ENCODE results near the gene CACNA2D1. TPM values are rescaled to one million over a fixed set of nuclear protein-coding genes. Genes with fewer than 3 reads are reported as not detected.

Gene CACNA2D1
- total and polyA plus RNA-seq, 7 experiments from 2014 or later, result not detected

DNA sequence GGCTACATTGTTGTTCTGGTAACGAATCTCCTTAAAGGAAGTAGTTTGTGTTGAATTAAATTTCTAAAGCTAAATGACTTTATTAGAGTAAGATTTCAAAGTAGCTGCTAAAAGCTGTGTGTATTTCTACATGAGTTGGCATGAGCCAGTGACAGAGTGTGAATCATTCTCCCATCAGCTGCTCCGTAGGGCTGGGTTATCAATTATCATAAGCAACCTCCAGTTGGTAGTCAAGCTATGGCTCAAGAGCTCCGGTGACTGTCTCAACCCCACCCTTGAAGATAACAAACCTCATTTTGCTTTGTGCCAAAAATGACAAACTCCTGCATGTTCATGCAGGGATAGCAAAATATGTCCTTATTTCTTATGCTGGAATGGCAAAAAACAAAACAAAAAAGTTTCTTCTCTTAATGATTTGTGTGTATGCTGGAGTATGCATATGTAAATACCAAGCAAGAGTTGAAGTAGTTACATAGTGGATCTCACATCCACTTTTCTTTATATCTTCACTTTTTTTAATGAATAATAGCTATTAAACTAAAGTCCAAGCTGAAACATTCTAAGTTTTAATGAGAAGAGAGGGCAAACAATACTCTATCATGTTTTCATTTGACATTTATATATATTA lies 249.4 kb downstream of the CACNA2D1 start:
- Histone ChIP-seq H3K27me3 (ENCODE audit: control insufficient read depth in 2 of 2, insufficient read depth in 2 of 2, low read length in 2 of 2) (no peaks in the 10 kb centered on the region), H3K36me3 (ENCODE audit: control insufficient read depth in 2 of 3, insufficient read depth in 3 of 3, low read length in 3 of 3) (no peaks in the 10 kb centered on the region), H3K4me3 (ENCODE audit: low read length) (no peak overlapping the region), H3K27ac (ENCODE audit: low read depth, low read length) (no peak overlapping the region), H3K4me1 (ENCODE audit: control insufficient read depth in 2 of 2, insufficient read depth in 2 of 2, low read length in 2 of 2) (no peaks in the 10 kb centered on the region), H3K9me3 (ENCODE audit: control insufficient read depth in 2 of 3, low read length in 3 of 3) (no peaks in the 10 kb centered on the region)
- no peak overlapping the region for H3K4me3 Mint-ChIP-seq
- DNase-seq (no peak), ATAC-seq (no peak)
- H3K36me3 Mint-ChIP-seq, result no peaks in the 10 kb centered on the region
- peaks cover 0 to 26% (median 0%) of the 10 kb centered on the region in 11 donors for H3K9me3 Mint-ChIP-seq
- ChIA-PET POLR2A (no interaction called here), CTCF (no interaction called here)
- intact Hi-C loops (cut with micrococcal nuclease), result no loop called here
- no peak overlapping the region for H3K27ac Mint-ChIP-seq
- H3K4me1 Mint-ChIP-seq, result no peaks in the 10 kb centered on the region
- no peaks in the 10 kb centered on the region for H3K27me3 Mint-ChIP-seq

DNA sequence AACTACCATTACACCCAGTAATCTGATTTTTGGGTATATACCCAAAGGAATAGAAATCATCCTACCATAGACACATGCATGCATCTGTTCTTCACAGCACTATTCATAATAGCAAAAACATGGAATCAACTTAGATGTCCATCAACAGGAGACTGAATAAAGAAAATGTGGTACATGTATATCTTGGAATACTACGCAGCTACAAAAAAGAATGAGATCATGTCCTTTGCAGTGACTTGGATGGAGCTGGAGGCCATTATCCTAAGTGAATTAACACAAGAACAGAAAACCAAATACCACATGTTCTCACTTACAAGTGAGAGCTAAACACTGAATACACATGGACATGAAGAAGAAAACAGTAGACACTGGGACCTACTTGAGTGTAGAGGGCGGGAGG lies 254.9 kb downstream of the CACNA2D1 start:
- ChIA-PET POLR2A (no interaction called here), CTCF (no interaction called here)
- H3K36me3 ChIP-seq (ENCODE audit: control insufficient read depth in 2 of 3, insufficient read depth in 3 of 3, low read length in 3 of 3), result no peaks in the 10 kb centered on the region
- H3K9me3 ChIP-seq (ENCODE audit: control insufficient read depth in 2 of 3, low read length in 3 of 3), result no peaks in the 10 kb centered on the region
- no peak overlapping the region for H3K4me3 ChIP-seq (ENCODE audit: low read length)
- no peak overlapping the region for H3K27ac ChIP-seq (ENCODE audit: low read depth, low read length)
- H3K27me3 ChIP-seq (ENCODE audit: control insufficient read depth in 2 of 2, insufficient read depth in 2 of 2, low read length in 2 of 2), result no peaks in the 10 kb centered on the region
- no peaks in the 10 kb centered on the region for H3K27me3 Mint-ChIP-seq
- ATAC-seq, result no peak
- H3K27ac Mint-ChIP-seq, result no peak overlapping the region
- no peak overlapping the region for H3K4me3 Mint-ChIP-seq
- intact Hi-C loops (cut with micrococcal nuclease), result no loop called here
- peaks cover 0 to 23% (median 0%) of the 10 kb centered on the region in 11 donors for H3K9me3 Mint-ChIP-seq
- H3K36me3 Mint-ChIP-seq, result no peaks in the 10 kb centered on the region
- no peaks in the 10 kb centered on the region for H3K4me1 Mint-ChIP-seq
- DNase-seq, result no peak
- H3K4me1 ChIP-seq (ENCODE audit: control insufficient read depth in 2 of 2, insufficient read depth in 2 of 2, low read length in 2 of 2), result no peaks in the 10 kb centered on the region

DNA sequence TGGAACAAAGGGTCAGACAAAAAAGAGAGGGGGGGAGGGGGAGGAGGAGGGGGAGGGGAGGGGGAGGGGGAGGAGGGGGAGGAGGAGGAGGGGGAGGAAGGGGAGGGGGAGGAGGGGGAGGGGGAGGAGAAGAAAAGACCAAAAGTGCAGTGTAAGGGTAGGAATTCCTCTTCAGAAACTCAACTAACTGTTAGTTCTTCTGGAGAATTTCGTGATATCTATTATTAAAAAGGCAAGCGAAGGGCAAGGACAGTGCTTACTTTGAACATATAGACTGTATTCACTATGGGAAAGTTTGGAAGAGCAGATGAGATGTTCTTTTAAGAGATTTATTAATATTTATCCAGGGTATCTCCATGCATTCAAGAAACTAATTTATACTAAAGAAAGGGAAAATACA lies 258.1 kb downstream of the CACNA2D1 start:
- no peaks in the 10 kb centered on the region for H3K4me1 ChIP-seq (ENCODE audit: control insufficient read depth in 2 of 2, insufficient read depth in 2 of 2, low read length in 2 of 2)
- ChIA-PET POLR2A (no interaction called here), CTCF (no interaction called here)
- H3K4me3 ChIP-seq (ENCODE audit: low read length), result no peak overlapping the region
- no peaks in the 10 kb centered on the region for H3K9me3 ChIP-seq (ENCODE audit: control insufficient read depth in 2 of 3, low read length in 3 of 3)
- intact Hi-C loops (cut with micrococcal nuclease), result no loop called here
- H3K4me3 Mint-ChIP-seq, result no peak overlapping the region
- ATAC-seq, result no peak
- H3K36me3 Mint-ChIP-seq, result no peaks in the 10 kb centered on the region
- no peak for DNase-seq
- H3K36me3 ChIP-seq (ENCODE audit: control insufficient read depth in 2 of 3, insufficient read depth in 3 of 3, low read length in 3 of 3), result no peaks in the 10 kb centered on the region
- H3K9me3 Mint-ChIP-seq, result peaks cover 0 to 16% (median 0%) of the 10 kb centered on the region in 11 donors
- no peak overlapping the region for H3K27ac ChIP-seq (ENCODE audit: low read depth, low read length)
- no peaks in the 10 kb centered on the region for H3K4me1 Mint-ChIP-seq
- H3K27me3 ChIP-seq (ENCODE audit: control insufficient read depth in 2 of 2, insufficient read depth in 2 of 2, low read length in 2 of 2), result no peaks in the 10 kb centered on the region
- H3K27ac Mint-ChIP-seq, result no peak overlapping the region
- no peaks in the 10 kb centered on the region for H3K27me3 Mint-ChIP-seq

DNA sequence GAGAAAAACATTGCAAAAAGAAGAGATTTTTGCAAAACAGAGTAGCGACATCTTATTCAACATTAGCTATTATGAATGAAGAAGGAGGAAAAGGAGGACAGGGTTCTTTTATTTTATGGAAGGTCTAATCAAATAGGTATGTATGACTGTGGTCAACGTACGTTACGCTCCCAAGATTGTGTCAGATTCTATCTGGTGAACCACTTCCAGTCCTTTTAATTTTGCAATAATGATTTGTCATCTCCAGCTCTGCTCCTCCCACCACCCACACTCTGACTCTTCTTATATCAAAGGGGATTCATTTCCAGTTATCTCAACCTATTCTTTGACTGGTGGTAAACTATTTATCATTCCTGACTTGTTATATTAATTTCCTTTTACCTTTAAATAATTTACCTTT lies 259.9 kb downstream of the CACNA2D1 start:
- no peak overlapping the region for H3K4me3 Mint-ChIP-seq
- ATAC-seq (no peak), DNase-seq (no peak)
- Histone ChIP-seq H3K4me3 (ENCODE audit: low read length) (no peak overlapping the region), H3K4me1 (ENCODE audit: control insufficient read depth in 2 of 2, insufficient read depth in 2 of 2, low read length in 2 of 2) (no peaks in the 10 kb centered on the region), H3K27me3 (ENCODE audit: control insufficient read depth in 2 of 2, insufficient read depth in 2 of 2, low read length in 2 of 2) (no peaks in the 10 kb centered on the region), H3K36me3 (ENCODE audit: control insufficient read depth in 2 of 3, insufficient read depth in 3 of 3, low read length in 3 of 3) (no peaks in the 10 kb centered on the region), H3K9me3 (ENCODE audit: control insufficient read depth in 2 of 3, low read length in 3 of 3) (no peaks in the 10 kb centered on the region), H3K27ac (ENCODE audit: low read depth, low read length) (no peak overlapping the region)
- no peaks in the 10 kb centered on the region for H3K4me1 Mint-ChIP-seq
- intact Hi-C loops (cut with micrococcal nuclease), result no loop called here
- no peak overlapping the region for H3K27ac Mint-ChIP-seq
- no peaks in the 10 kb centered on the region for H3K27me3 Mint-ChIP-seq
- no peaks in the 10 kb centered on the region for H3K36me3 Mint-ChIP-seq
- CTCF ChIA-PET, result no interaction called here
- POLR2A ChIA-PET, result no interaction called here
- peaks cover 0 to 9% (median 1%) of the 10 kb centered on the region in 11 donors for H3K9me3 Mint-ChIP-seq

DNA sequence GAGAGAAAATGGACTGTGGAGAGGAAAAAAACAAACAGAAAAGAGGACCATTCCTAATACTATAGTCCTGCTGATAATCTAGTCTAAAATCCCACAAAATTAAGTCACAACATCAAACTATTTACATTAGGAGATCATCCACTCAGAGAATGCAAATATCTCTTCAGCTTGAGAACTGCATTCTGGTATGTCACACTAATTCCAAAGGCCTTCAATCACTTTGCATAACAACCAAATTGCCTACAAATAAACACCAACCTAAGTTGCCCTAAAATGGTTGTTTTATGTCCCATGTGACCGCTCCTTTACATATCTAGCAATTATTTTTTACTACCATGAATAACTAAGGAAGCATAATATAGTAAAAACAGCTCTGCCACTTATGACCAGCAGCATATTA lies 264.3 kb downstream of the CACNA2D1 start:
- H3K4me3 ChIP-seq (ENCODE audit: low read length), result no peak overlapping the region
- no peaks in the 10 kb centered on the region for H3K9me3 ChIP-seq (ENCODE audit: control insufficient read depth in 2 of 3, low read length in 3 of 3)
- Mint-ChIP-seq H3K27ac (no peak overlapping the region), H3K9me3 (peaks cover 0 to 6% (median 0%) of the 10 kb centered on the region in 11 donors), H3K4me3 (no peak overlapping the region), H3K4me1 (no peaks in the 10 kb centered on the region), H3K36me3 (no peaks in the 10 kb centered on the region), H3K27me3 (no peaks in the 10 kb centered on the region)
- H3K27ac ChIP-seq (ENCODE audit: low read depth, low read length), result no peak overlapping the region
- ATAC-seq (no peak), DNase-seq (no peak)
- no peaks in the 10 kb centered on the region for H3K4me1 ChIP-seq (ENCODE audit: control insufficient read depth in 2 of 2, insufficient read depth in 2 of 2, low read length in 2 of 2)
- POLR2A ChIA-PET, result no interaction called here
- CTCF ChIA-PET, result no interaction called here
- no peaks in the 10 kb centered on the region for H3K36me3 ChIP-seq (ENCODE audit: control insufficient read depth in 2 of 3, insufficient read depth in 3 of 3, low read length in 3 of 3)
- H3K27me3 ChIP-seq (ENCODE audit: control insufficient read depth in 2 of 2, insufficient read depth in 2 of 2, low read length in 2 of 2), result no peaks in the 10 kb centered on the region
- intact Hi-C loops (cut with micrococcal nuclease), result no loop called here

DNA sequence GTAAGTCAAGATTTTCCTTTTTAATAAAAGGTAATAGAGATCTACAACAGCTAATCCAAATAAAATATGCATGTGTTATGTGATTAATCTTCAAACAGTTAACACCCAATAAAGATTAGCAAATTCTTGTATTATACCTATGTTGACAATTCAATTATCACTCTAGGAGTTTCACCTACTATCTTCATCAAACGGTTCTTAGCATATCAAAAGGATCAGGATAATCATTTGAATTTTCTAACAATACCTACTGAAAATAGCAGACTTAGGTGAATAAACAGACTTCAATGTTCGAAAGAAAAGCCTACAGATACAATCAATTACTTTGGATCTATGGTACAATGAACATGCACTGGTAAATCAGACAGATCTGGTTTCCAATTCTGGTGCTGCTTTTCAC lies 268.3 kb downstream of the CACNA2D1 start:
- ChIA-PET POLR2A (no interaction called here), CTCF (no interaction called here)
- no peaks in the 10 kb centered on the region for H3K9me3 ChIP-seq (ENCODE audit: control insufficient read depth in 2 of 3, low read length in 3 of 3)
- H3K4me3 ChIP-seq (ENCODE audit: low read length), result no peak overlapping the region
- Mint-ChIP-seq H3K4me1 (no peaks in the 10 kb centered on the region), H3K27ac (no peak overlapping the region), H3K4me3 (no peak overlapping the region), H3K9me3 (peaks cover 0 to 2% (median 0%) of the 10 kb centered on the region in 11 donors), H3K27me3 (no peaks in the 10 kb centered on the region), H3K36me3 (no peaks in the 10 kb centered on the region)
- no peak overlapping the region for H3K27ac ChIP-seq (ENCODE audit: low read depth, low read length)
- H3K27me3 ChIP-seq (ENCODE audit: control insufficient read depth in 2 of 2, insufficient read depth in 2 of 2, low read length in 2 of 2), result no peaks in the 10 kb centered on the region
- no peaks in the 10 kb centered on the region for H3K36me3 ChIP-seq (ENCODE audit: control insufficient read depth in 2 of 3, insufficient read depth in 3 of 3, low read length in 3 of 3)
- intact Hi-C loops (cut with micrococcal nuclease), result no loop called here
- no peak for ATAC-seq
- DNase-seq, result no peak
- H3K4me1 ChIP-seq (ENCODE audit: control insufficient read depth in 2 of 2, insufficient read depth in 2 of 2, low read length in 2 of 2), result no peaks in the 10 kb centered on the region

DNA sequence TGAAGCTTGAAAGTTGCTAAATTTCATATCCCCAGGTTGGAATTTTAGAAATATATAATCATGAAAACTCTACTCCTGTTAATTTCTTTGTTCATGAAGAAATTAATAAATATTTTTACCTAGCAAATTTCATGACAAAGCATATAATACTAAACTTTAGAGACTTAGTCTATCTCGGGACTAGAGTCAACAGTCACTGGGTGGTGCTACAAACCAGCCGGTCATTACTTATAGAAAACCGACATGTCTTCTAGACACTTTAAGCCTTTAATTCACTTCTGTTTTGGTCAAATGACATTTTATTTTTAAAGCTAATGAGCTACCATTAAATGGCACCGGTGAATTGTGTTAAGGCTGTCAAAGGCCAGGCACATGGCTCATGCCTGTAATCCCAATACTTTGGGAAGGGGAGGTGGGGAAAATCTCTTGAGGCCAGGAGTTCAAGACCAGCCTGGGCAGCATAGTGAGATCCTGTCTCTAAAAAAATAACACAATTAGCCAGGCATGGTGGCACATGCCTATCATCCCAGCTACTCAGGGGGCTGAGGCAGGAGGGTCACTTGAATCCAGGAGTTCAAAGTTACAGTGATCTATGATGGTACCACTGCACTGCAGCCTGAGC lies 270.1 kb downstream of the CACNA2D1 start:
- H3K27ac ChIP-seq (ENCODE audit: low read depth, low read length), result no peak overlapping the region
- no peaks in the 10 kb centered on the region for H3K27me3 Mint-ChIP-seq
- H3K4me1 Mint-ChIP-seq, result no peaks in the 10 kb centered on the region
- H3K9me3 Mint-ChIP-seq, result peaks cover 0 to 2% (median 0%) of the 10 kb centered on the region in 11 donors
- H3K27me3 ChIP-seq (ENCODE audit: control insufficient read depth in 2 of 2, insufficient read depth in 2 of 2, low read length in 2 of 2), result no peaks in the 10 kb centered on the region
- no peaks in the 10 kb centered on the region for H3K9me3 ChIP-seq (ENCODE audit: control insufficient read depth in 2 of 3, low read length in 3 of 3)
- H3K36me3 Mint-ChIP-seq, result no peaks in the 10 kb centered on the region
- no peak for ATAC-seq
- DNase-seq, result no peak
- CTCF ChIA-PET, result no interaction called here
- H3K4me3 Mint-ChIP-seq, result no peak overlapping the region
- H3K27ac Mint-ChIP-seq, result no peak overlapping the region
- H3K4me3 ChIP-seq (ENCODE audit: low read length), result no peak overlapping the region
- H3K36me3 ChIP-seq (ENCODE audit: control insufficient read depth in 2 of 3, insufficient read depth in 3 of 3, low read length in 3 of 3), result no peaks in the 10 kb centered on the region
- no peaks in the 10 kb centered on the region for H3K4me1 ChIP-seq (ENCODE audit: control insufficient read depth in 2 of 2, insufficient read depth in 2 of 2, low read length in 2 of 2)
- intact Hi-C loops (cut with micrococcal nuclease), result no loop called here
- POLR2A ChIA-PET, result no interaction called here

Data from naive thymus-derived CD4-positive, alpha-beta T cell (primary cell).